ENCODE data around the gene EIF3L.

DNA sequence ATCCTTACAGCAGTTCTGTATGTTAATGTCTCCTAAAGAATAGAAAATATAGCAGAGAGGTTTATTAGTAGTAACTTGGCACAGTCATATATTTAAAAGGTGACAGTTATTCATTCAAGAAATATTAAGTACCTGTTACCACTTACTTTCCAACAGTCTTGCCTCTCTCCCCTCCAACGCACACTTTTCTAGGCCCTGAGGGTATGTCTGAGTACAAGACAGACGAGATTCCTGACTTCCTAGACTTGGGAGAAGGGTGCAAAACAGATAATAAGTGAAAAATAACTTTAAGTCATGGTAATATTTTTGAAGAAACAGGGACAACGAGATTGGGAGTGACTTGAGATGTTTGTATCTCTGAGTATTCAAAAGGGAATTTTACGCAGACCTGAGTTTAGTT is 1.6 kb downstream of the EIF3L start:
- TF ChIP-seq ISL1 (CRISPR knock-in tag; IDR thresholded peaks at IDR 0.05): no peak
- no peak for TF ChIP-seq ZNF565 (CRISPR knock-in tag; conservative IDR thresholded peaks at IDR 0.05; ENCODE audit: low read depth)
- TF ChIP-seq ZFP30 (CRISPR knock-in tag; IDR thresholded peaks at IDR 0.05): no peak
- TF ChIP-seq ARNTL (CRISPR knock-in tag; IDR thresholded peaks at IDR 0.05; ENCODE audit: borderline replicate concordance, low read depth): no peak
- TF ChIP-seq, protein P1, sequence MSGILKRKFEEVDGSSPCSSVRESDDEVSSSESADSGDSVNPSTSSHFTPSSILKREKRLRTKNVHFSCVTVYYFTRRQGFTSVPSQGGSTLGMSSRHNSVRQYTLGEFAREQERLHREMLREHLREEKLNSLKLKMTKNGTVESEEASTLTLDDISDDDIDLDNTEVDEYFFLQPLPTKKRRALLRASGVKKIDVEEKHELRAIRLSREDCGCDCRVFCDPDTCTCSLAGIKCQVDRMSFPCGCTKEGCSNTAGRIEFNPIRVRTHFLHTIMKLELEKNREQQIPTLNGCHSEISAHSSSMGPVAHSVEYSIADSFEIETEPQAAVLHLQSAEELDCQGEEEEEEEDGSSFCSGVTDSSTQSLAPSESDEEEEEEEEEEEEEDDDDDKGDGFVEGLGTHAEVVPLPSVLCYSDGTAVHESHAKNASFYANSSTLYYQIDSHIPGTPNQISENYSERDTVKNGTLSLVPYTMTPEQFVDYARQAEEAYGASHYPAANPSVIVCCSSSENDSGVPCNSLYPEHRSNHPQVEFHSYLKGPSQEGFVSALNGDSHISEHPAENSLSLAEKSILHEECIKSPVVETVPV (CRISPR knock-in tag; IDR thresholded peaks at IDR 0.05): no peak
- no peak for TF ChIP-seq ZC3H10 (CRISPR knock-in tag; IDR thresholded peaks at IDR 0.05)
- no peak for TF ChIP-seq ZNF70 (CRISPR knock-in tag; IDR thresholded peaks at IDR 0.05)
- TF ChIP-seq, protein P2, sequence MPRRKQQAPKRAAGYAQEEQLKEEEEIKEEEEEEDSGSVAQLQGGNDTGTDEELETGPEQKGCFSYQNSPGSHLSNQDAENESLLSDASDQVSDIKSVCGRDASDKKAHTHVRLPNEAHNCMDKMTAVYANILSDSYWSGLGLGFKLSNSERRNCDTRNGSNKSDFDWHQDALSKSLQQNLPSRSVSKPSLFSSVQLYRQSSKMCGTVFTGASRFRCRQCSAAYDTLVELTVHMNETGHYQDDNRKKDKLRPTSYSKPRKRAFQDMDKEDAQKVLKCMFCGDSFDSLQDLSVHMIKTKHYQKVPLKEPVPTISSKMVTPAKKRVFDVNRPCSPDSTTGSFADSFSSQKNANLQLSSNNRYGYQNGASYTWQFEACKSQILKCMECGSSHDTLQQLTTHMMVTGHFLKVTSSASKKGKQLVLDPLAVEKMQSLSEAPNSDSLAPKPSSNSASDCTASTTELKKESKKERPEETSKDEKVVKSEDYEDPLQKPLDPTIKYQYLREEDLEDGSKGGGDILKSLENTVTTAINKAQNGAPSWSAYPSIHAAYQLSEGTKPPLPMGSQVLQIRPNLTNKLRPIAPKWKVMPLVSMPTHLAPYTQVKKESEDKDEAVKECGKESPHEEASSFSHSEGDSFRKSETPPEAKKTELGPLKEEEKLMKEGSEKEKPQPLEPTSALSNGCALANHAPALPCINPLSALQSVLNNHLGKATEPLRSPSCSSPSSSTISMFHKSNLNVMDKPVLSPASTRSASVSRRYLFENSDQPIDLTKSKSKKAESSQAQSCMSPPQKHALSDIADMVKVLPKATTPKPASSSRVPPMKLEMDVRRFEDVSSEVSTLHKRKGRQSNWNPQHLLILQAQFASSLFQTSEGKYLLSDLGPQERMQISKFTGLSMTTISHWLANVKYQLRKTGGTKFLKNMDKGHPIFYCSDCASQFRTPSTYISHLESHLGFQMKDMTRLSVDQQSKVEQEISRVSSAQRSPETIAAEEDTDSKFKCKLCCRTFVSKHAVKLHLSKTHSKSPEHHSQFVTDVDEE (CRISPR knock-in tag; IDR thresholded peaks at IDR 0.05): no peak
